ENCODE results near the gene HKDC1.
"Not testable (repeated sequence)": the region's sequence is repeated elsewhere in the genome, so short reads cannot be mapped to it uniquely, and the experiment has no call there.

Gene HKDC1

GRCh38 chr10:69269761-69270160 is 49.6 kb downstream of the HKDC1 start:
- in situ Hi-C loops (cut with MboI; ENCODE audit: low sequenced_read_pairs) = no loop called here

GRCh38 chr10:69270990-69271389 is 50.9 kb downstream of the HKDC1 start:
- in situ Hi-C loops (cut with MboI; ENCODE audit: low sequenced_read_pairs) = no loop called here

GRCh38 chr10:69272624-69273023 is 52.5 kb downstream of the HKDC1 start:
- in situ Hi-C loops (cut with MboI; ENCODE audit: low sequenced_read_pairs) = no loop called here

GRCh38 chr10:69275444-69275843 is 55.3 kb downstream of the HKDC1 start:
- in situ Hi-C loops (cut with MboI; ENCODE audit: low sequenced_read_pairs) = no loop called here

- in situ Hi-C loops (cut with MboI; ENCODE audit: low sequenced_read_pairs) = no loop called here
Observed at GRCh38 chr10:69276503-69276902, 56.4 kb downstream of the HKDC1 start.

GRCh38 chr10:69278446-69278963 is 58.4 kb downstream of the HKDC1 start, which contains the start of gene HK1:
HK1 (plus strand) TSS chr10:69278496.
- in situ Hi-C loops (cut with MboI; ENCODE audit: low sequenced_read_pairs) = no loop called here

- in situ Hi-C loops (cut with MboI; ENCODE audit: low sequenced_read_pairs) = no loop called here
Observed at GRCh38 chr10:69279110-69279509, 59.0 kb downstream of the HKDC1 start.

GRCh38 chr10:69281507-69282413 is 61.6 kb downstream of the HKDC1 start:
- in situ Hi-C loops (cut with MboI; ENCODE audit: low sequenced_read_pairs) = no loop called here

- in situ Hi-C loops (cut with MboI; ENCODE audit: low sequenced_read_pairs) = not testable (repeated sequence)
Observed at GRCh38 chr10:69284402-69284801, 64.3 kb downstream of the HKDC1 start.

GRCh38 chr10:69285699-69286098 is 65.6 kb downstream of the HKDC1 start:
- in situ Hi-C loops (cut with MboI; ENCODE audit: low sequenced_read_pairs) = no loop called here

GRCh38 chr10:69287181-69287580 is 67.0 kb downstream of the HKDC1 start:
- in situ Hi-C loops (cut with MboI; ENCODE audit: low sequenced_read_pairs) = no loop called here

GRCh38 chr10:69290993-69291392 is 70.9 kb downstream of the HKDC1 start:
- in situ Hi-C loops (cut with MboI; ENCODE audit: low sequenced_read_pairs) = no loop called here

GRCh38 chr10:69292459-69292858 is 72.3 kb downstream of the HKDC1 start:
- in situ Hi-C loops (cut with MboI; ENCODE audit: low sequenced_read_pairs) = no loop called here

GRCh38 chr10:69295027-69295636 is 75.0 kb downstream of the HKDC1 start:
- in situ Hi-C loops (cut with MboI; ENCODE audit: low sequenced_read_pairs) = no loop called here

- in situ Hi-C loops (cut with MboI; ENCODE audit: low sequenced_read_pairs) = no loop called here
Observed at GRCh38 chr10:69303632-69304051, 83.5 kb downstream of the HKDC1 start.

- in situ Hi-C loops (cut with MboI; ENCODE audit: low sequenced_read_pairs) = no loop called here
Observed at GRCh38 chr10:69306421-69306820, 86.3 kb downstream of the HKDC1 start.

GRCh38 chr10:69307434-69307833 is 87.3 kb downstream of the HKDC1 start:
- in situ Hi-C loops (cut with MboI; ENCODE audit: low sequenced_read_pairs) = no loop called here

- in situ Hi-C loops (cut with MboI; ENCODE audit: low sequenced_read_pairs) = not testable (repeated sequence)
Observed at GRCh38 chr10:69308304-69308703, 88.2 kb downstream of the HKDC1 start.

GRCh38 chr10:69311309-69311708 is 91.2 kb downstream of the HKDC1 start:
- in situ Hi-C loops (cut with MboI; ENCODE audit: low sequenced_read_pairs) = no loop called here

GRCh38 chr10:69312528-69312927 is 92.4 kb downstream of the HKDC1 start:
- in situ Hi-C loops (cut with MboI; ENCODE audit: low sequenced_read_pairs) = no loop called here

- in situ Hi-C loops (cut with MboI; ENCODE audit: low sequenced_read_pairs) = no loop called here
Observed at GRCh38 chr10:69315100-69315542, 95.0 kb downstream of the HKDC1 start.
